CD4-positive, alpha-beta T cell (primary cell): ENCODE data around the gene LPAR1. TPM values are rescaled to one million over a fixed set of nuclear protein-coding genes. Genes with fewer than 3 reads are reported as not detected.

Experiments
- ATAC-seq: fragments of 200-7000 bp; cut with Tn5 transposase; one replicate; pipeline ENCODE4 v1.10.0; 2022; ENCODE audit warnings: mild to moderate bottlenecking; ENCODE audit not compliant: poor library complexity
- CTCF ChIA-PET: fragments of 350-600 bp; sonication (Branson Sonifier 250); formaldehyde crosslinking; loops from one replicate; lab custom pipeline; 2021; ENCODE audit warnings: antibody characterized with exemption, inconsistent platforms; lab: Charles Lee
- POLR2A ChIA-PET: fragments of 350-600 bp; sonication (Branson Sonifier 250); formaldehyde crosslinking; loops from one replicate; lab custom pipeline; 2021; ENCODE audit warnings: antibody characterized with exemption, inconsistent platforms; lab: Charles Lee
- DNase-seq, 14 experiments: peaks; one replicate each; pipeline ENCODE4 v3.0.0-alpha.2; 2013 to 2020; ENCODE audit warnings: mixed read lengths in 2 of 14
- H3K27ac ChIP-seq, 2 donors: one replicate each; pipeline versions ENCODE4 v1.5.1 to v1.7.0; 2013; ENCODE audit warnings: low read length in 2 of 2, low read depth in 1 of 2, mild to moderate bottlenecking in 1 of 2
- H3K27me3 ChIP-seq, 2 experiments: 1 replicate in 1 of 2; 2 replicates in 1 of 2; pipeline versions ENCODE4 v1.6.1 to v1.7.0; 2013; ENCODE audit warnings: low read length in 2 of 2, control low read depth in 1 of 2, mild to moderate bottlenecking in 1 of 2, moderate library complexity in 1 of 2; ENCODE audit not compliant: insufficient read depth in 2 of 2, control insufficient read depth in 1 of 2
- H3K36me3 ChIP-seq: one replicate; pipeline ENCODE4 v1.6.1; 2013; ENCODE audit warnings: low read length, control low read depth; ENCODE audit not compliant: insufficient read depth
- H3K4me1 ChIP-seq: one replicate; pipeline ENCODE4 v1.6.1; 2013; ENCODE audit warnings: low read length, control low read depth; ENCODE audit not compliant: insufficient read depth
- H3K4me3 ChIP-seq: one replicate; pipeline ENCODE4 v1.5.1; 2013; ENCODE audit warnings: mild to moderate bottlenecking, low read length, moderate library complexity
- H3K9me3 ChIP-seq, 2 experiments: 1 replicate in 1 of 2; 2 replicates in 1 of 2; pipeline versions ENCODE4 v1.6.1 to v1.7.0; 2013; ENCODE audit warnings: low read length in 2 of 2, mild to moderate bottlenecking in 2 of 2, control low read depth in 1 of 2, moderate library complexity in 1 of 2; ENCODE audit not compliant: control insufficient read depth in 1 of 2, insufficient read depth in 1 of 2
- H3K27ac Mint-ChIP-seq: one replicate; pipeline ENCODE4 v1.8.0; 2020; ENCODE audit warnings: mixed read lengths
- H3K27me3 Mint-ChIP-seq: one replicate; pipeline ENCODE4 v1.8.0; 2021; ENCODE audit warnings: mixed read lengths
- H3K36me3 Mint-ChIP-seq: one replicate; pipeline ENCODE4 v1.8.0; 2021; ENCODE audit warnings: low read depth, mixed read lengths
- H3K4me1 Mint-ChIP-seq: one replicate; pipeline ENCODE4 v1.8.0; 2021; ENCODE audit warnings: low read depth, mixed read lengths
- H3K4me3 Mint-ChIP-seq: one replicate; pipeline ENCODE4 v1.8.0; 2020; ENCODE audit warnings: mild to moderate bottlenecking, mixed read lengths
- H3K9me3 Mint-ChIP-seq: one replicate; pipeline ENCODE4 v1.8.0; 2020; ENCODE audit warnings: mixed read lengths
- intact Hi-C, 2 experiments: fragments of 100-400 bp; cut with DNase I in 1 of 2; cut with micrococcal nuclease in 1 of 2; formaldehyde crosslinking; loops; one replicate each; pipeline versions ENCODE4 v1.15.1 to v1.9.0; 2023 to 2025; cut with DNase I, micrococcal nuclease
- total RNA-seq, 174 experiments: library from RNA in 2 of 174; stranded (reverse) in 2 of 174; gene quantifications; one replicate each; pipeline ENCODE4 v1.2.3 and lab custom pipeline; 2021 to 2026
- TF ChIP-seq, protein P1 (sequence below): fragments of 200-600 bp; IDR thresholded peaks from one replicate; pipeline ENCODE4 v1.8.0; 2022; ENCODE audit warnings: antibody characterized with exemption, mild to moderate bottlenecking

Gene LPAR1
- total RNA-seq, 2 experiments from 2014 or later: not detected

DNA sequence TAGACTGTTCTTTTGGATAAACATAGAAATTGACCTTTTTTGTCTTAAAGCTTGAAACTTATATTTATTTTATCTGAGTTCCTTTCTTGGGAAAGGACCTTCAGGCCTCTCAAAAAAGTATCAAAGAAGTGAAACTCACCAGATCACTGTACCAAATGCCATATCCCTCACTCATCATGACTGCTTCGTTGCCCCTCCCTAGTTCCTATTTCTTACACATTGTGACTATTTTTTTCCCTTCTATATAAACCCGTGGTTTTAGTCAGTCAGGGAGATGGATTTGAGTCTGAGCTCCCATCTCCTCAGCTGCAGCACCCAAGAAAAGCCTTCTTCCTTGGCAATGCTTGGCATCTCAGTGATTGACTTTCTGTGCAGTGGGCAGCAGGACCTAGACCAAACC, 129.4 kb downstream of the LPAR1 start:
- Mint-ChIP-seq H3K27ac (no peak overlapping the region), H3K27me3 (no peaks in the 10 kb centered on the region), H3K36me3 (no peaks in the 10 kb centered on the region), H3K4me3 (no peak overlapping the region), H3K4me1 (no peaks in the 10 kb centered on the region), H3K9me3 (peaks cover 9% of the 10 kb centered on the region)
- H3K27me3 ChIP-seq: no peaks in the 10 kb centered on the region
- ATAC-seq (no peak), DNase-seq (no peak)
- ChIA-PET POLR2A (no interaction called here), CTCF (no interaction called here)
- no peaks in the 10 kb centered on the region for H3K36me3 ChIP-seq
- intact Hi-C loops: no loop called here
- TF ChIP-seq, protein P1, sequence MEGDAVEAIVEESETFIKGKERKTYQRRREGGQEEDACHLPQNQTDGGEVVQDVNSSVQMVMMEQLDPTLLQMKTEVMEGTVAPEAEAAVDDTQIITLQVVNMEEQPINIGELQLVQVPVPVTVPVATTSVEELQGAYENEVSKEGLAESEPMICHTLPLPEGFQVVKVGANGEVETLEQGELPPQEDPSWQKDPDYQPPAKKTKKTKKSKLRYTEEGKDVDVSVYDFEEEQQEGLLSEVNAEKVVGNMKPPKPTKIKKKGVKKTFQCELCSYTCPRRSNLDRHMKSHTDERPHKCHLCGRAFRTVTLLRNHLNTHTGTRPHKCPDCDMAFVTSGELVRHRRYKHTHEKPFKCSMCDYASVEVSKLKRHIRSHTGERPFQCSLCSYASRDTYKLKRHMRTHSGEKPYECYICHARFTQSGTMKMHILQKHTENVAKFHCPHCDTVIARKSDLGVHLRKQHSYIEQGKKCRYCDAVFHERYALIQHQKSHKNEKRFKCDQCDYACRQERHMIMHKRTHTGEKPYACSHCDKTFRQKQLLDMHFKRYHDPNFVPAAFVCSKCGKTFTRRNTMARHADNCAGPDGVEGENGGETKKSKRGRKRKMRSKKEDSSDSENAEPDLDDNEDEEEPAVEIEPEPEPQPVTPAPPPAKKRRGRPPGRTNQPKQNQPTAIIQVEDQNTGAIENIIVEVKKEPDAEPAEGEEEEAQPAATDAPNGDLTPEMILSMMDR: no peak
- no peak overlapping the region for H3K4me3 ChIP-seq
- H3K4me1 ChIP-seq: no peaks in the 10 kb centered on the region
- no peak overlapping the region for H3K27ac ChIP-seq
- no peaks in the 10 kb centered on the region for H3K9me3 ChIP-seq

DNA sequence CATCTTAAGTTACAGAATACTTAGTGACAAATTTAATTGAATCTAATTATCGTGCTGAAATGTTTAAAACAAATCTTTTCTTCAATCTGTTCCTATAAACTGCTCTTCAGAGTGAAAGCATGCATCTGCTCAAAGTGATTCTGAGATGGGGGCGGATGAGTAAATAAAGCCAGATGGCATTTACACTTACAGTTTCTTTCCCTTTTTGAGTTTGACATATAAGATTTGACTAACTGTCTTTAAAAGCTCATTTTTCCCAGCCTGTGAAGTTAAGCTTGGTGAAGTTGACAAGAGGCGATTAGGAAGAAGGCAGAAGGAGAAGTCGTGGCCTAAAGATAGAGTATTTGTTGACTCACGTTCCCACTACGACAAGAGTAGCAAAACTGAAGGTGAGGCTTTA, 137.4 kb downstream of the LPAR1 start:
- no peaks in the 10 kb centered on the region for H3K27me3 Mint-ChIP-seq
- no peak for ATAC-seq
- intact Hi-C loops: no loop called here

DNA sequence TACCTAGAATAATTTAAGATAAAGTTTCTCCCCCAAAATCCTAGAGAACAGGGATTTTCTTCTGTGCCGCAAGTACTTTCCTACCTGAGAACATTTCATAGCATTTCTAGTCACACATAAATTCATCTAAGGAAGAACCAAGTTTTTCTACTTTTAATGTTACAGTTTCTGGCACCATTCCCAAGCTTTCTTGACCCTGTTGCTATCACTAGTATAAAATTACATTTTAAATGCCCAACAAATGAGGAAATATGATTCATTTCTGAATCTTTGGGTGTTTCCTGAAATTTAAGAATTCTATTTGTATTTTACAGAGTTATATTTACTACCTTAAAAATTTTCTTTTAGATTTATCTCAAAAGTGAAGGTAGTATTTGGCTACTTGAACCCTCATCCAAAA, 137.8 kb downstream of the LPAR1 start:
- peaks cover 5% of the 10 kb centered on the region for H3K9me3 Mint-ChIP-seq
- H3K27ac ChIP-seq: no peak overlapping the region
- H3K27me3 Mint-ChIP-seq: no peaks in the 10 kb centered on the region
- H3K27me3 ChIP-seq: no peaks in the 10 kb centered on the region
- POLR2A ChIA-PET: no interaction called here
- H3K4me3 Mint-ChIP-seq: no peak overlapping the region
- H3K4me1 ChIP-seq: no peaks in the 10 kb centered on the region
- intact Hi-C loops: no loop called here
- CTCF ChIA-PET: interaction anchor here (1.6 kb wide), 1 partner anchor 13 kb away, joined by 4 read pairs; no protein-coding TSS in a partner anchor
- no peak overlapping the region for H3K27ac Mint-ChIP-seq
- no peaks in the 10 kb centered on the region for H3K4me1 Mint-ChIP-seq
- H3K4me3 ChIP-seq: no peak overlapping the region
- ATAC-seq (no peak), DNase-seq (no peak)
- no peaks in the 10 kb centered on the region for H3K36me3 ChIP-seq
- H3K9me3 ChIP-seq: peaks cover 0 to 6% of the 10 kb centered on the region in 2 experiments
- TF ChIP-seq, protein P1: no peak
- H3K36me3 Mint-ChIP-seq: no peaks in the 10 kb centered on the region

More for the DNA sequence above, 137.4 kb downstream of the LPAR1 start:
- H3K4me3 Mint-ChIP-seq: no peak overlapping the region
- no peaks in the 10 kb centered on the region for H3K36me3 Mint-ChIP-seq
- TF ChIP-seq, protein P1: no peak
- no peaks in the 10 kb centered on the region for H3K4me1 Mint-ChIP-seq
- H3K4me3 ChIP-seq: no peak overlapping the region
- DNase-seq: no peak
- no peak overlapping the region for H3K27ac Mint-ChIP-seq
- POLR2A ChIA-PET: no interaction called here
- H3K27me3 ChIP-seq: no peaks in the 10 kb centered on the region
- H3K9me3 ChIP-seq: peaks cover 0 to 4% of the 10 kb centered on the region in 2 experiments
- peaks cover 5% of the 10 kb centered on the region for H3K9me3 Mint-ChIP-seq
- H3K27ac ChIP-seq: no peak overlapping the region
- H3K36me3 ChIP-seq: no peaks in the 10 kb centered on the region
- CTCF ChIA-PET: interaction anchor here (1.6 kb wide), 1 partner anchor 13 kb away, joined by 4 read pairs; no protein-coding TSS in a partner anchor
- H3K4me1 ChIP-seq: no peaks in the 10 kb centered on the region
